Prostate gland (tissue), 2 donors: ENCODE measurements around the gene TVP23A.
"Not testable (repeated sequence)": the region's sequence is repeated elsewhere in the genome, so short reads cannot be mapped to it uniquely, and the experiment has no call there.

ENCODE experiments used
- POLR2A ChIP-seq: fragments of 450-650 bp; IDR thresholded peaks from one replicate; pipeline ENCODE4 v1.6.1; 2016; ENCODE audit warnings: antibody characterized with exemption, mild to moderate bottlenecking
- POLR2AphosphoS5 ChIP-seq: sonication (generic); formaldehyde crosslinking; IDR thresholded peaks from one replicate; pipeline ENCODE4 v1.6.1; 2017; ENCODE audit warnings: antibody characterized with exemption
- TF ChIP-seq, protein P1 (sequence below), 4 experiments: fragments of 200-600 bp in 2 of 4; fragments of 450-650 bp in 2 of 4; sonication (generic) in 2 of 4; IDR thresholded peaks; 1 replicate in 3 of 4; 2 replicates in 1 of 4; pipeline ENCODE4 v1.5.1; 2016 to 2019; ENCODE audit warnings: antibody characterized with exemption in 4 of 4, mild to moderate bottlenecking in 2 of 4, moderate library complexity in 2 of 4

DNA sequence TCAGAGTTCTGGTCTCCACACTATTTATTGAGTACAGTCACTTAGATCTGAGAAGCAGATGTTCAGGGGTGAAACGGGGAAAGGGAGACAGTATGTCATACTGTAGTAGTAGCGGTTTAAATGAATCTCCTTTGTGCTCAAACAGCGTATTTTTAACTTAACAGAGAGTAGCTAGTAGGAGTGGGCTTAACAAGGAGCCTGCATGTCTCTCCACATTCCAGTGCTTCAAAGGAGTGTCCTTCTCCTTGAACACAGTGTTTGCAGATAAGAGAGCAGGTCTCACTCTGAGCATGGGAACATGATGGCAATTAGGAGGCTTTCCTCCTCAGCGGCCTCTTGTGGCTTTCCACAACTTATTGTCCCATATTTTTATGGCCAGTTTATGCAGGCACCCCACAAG is 30.0 kb downstream of the TVP23A start:
- TF ChIP-seq, protein P1, sequence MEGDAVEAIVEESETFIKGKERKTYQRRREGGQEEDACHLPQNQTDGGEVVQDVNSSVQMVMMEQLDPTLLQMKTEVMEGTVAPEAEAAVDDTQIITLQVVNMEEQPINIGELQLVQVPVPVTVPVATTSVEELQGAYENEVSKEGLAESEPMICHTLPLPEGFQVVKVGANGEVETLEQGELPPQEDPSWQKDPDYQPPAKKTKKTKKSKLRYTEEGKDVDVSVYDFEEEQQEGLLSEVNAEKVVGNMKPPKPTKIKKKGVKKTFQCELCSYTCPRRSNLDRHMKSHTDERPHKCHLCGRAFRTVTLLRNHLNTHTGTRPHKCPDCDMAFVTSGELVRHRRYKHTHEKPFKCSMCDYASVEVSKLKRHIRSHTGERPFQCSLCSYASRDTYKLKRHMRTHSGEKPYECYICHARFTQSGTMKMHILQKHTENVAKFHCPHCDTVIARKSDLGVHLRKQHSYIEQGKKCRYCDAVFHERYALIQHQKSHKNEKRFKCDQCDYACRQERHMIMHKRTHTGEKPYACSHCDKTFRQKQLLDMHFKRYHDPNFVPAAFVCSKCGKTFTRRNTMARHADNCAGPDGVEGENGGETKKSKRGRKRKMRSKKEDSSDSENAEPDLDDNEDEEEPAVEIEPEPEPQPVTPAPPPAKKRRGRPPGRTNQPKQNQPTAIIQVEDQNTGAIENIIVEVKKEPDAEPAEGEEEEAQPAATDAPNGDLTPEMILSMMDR (IDR thresholded peaks at IDR 0.05) = not testable (repeated sequence)
- not testable (repeated sequence) for TF ChIP-seq POLR2AphosphoS5, POLR2A
